Lower lobe of right lung (tissue), 2 donors: Measurements from ENCODE around the gene KIF4B. TPM values are rescaled to one million over a fixed set of nuclear protein-coding genes. Genes with fewer than 3 reads are reported as not detected.

Source experiments
- ATAC-seq, 2 donors: fragments of 200-7000 bp; cut with Tn5 transposase; one replicate each; pipeline ENCODE4 v1.9.1; 2020 to 2022; ENCODE audit warnings: mild to moderate bottlenecking in 2 of 2, moderate library complexity in 2 of 2
- DNase-seq: peaks from one replicate; pipeline ENCODE4 v3.0.0-alpha.2; 2020
- H3K27ac ChIP-seq: fragments of 200-600 bp; one replicate; pipeline ENCODE4 v1.8.0; 2022
- H3K27me3 ChIP-seq: fragments of 200-600 bp; one replicate; pipeline ENCODE4 v1.8.0; 2022; ENCODE audit warnings: low read depth
- H3K36me3 ChIP-seq: fragments of 200-600 bp; one replicate; pipeline ENCODE4 v1.8.0; 2022; ENCODE audit warnings: mild to moderate bottlenecking
- H3K4me1 ChIP-seq: fragments of 200-600 bp; one replicate; pipeline ENCODE4 v1.8.0; 2022
- H3K4me3 ChIP-seq: fragments of 200-600 bp; one replicate; pipeline ENCODE4 v1.8.0; 2022; ENCODE audit warnings: mild to moderate bottlenecking
- H3K9me3 ChIP-seq: fragments of 200-600 bp; one replicate; pipeline ENCODE4 v1.8.0; 2022
- intact Hi-C: fragments of 100-400 bp; cut with DNase I; formaldehyde crosslinking; loops from one replicate; pipeline ENCODE4 v1.11.0; 2022
- long read RNA-seq: library from polyadenylated mRNA; unstranded; transcript quantifications from one replicate; pipeline ENCODE4 v2.0.0, GENCODE V29; 2021
- total RNA-seq: library from RNA; stranded (reverse); fragmentation: NEBNext Ultra II Directional; extraction: Animal tissue kit (Norgen Biotek cat#: 25700); gene quantifications from one replicate; pipeline ENCODE4 v1.2.1, GENCODE V29; 2021
- TF ChIP-seq, protein P1 (sequence below): fragments of 200-600 bp; IDR thresholded peaks from one replicate; pipeline ENCODE4 v1.8.0; 2022; ENCODE audit warnings: antibody characterized with exemption, mild to moderate bottlenecking
- donor health status: DM: no; HTN: yes; CAD: no; lungs with severe emphysema.

Gene KIF4B, protein sequence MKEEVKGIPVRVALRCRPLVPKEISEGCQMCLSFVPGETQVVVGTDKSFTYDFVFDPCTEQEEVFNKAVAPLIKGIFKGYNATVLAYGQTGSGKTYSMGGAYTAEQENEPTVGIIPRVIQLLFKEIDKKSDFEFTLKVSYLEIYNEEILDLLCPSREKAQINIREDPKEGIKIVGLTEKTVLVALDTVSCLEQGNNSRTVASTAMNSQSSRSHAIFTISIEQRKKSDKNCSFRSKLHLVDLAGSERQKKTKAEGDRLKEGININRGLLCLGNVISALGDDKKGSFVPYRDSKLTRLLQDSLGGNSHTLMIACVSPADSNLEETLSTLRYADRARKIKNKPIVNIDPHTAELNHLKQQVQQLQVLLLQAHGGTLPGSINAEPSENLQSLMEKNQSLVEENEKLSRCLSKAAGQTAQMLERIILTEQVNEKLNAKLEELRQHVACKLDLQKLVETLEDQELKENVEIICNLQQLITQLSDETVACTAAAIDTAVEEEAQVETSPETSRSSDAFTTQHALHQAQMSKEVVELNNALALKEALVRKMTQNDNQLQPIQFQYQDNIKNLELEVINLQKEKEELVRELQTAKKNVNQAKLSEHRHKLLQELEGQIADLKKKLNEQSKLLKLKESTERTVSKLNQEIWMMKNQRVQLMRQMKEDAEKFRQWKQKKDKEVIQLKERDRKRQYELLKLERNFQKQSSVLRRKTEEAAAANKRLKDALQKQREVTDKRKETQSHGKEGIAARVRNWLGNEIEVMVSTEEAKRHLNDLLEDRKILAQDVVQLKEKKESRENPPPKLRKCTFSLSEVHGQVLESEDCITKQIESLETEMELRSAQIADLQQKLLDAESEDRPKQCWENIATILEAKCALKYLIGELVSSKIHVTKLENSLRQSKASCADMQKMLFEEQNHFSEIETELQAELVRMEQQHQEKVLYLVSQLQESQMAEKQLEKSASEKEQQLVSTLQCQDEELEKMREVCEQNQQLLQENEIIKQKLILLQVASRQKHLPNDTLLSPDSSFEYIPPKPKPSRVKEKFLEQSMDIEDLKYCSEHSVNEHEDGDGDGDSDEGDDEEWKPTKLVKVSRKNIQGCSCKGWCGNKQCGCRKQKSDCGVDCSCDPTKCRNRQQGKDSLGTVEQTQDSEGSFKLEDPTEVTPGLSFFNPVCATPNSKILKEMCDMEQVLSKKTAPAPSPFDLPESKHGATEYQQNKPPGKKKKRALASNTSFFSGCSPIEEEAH
- not detected for total RNA-seq
- long read RNA-seq = 0 reads

DNA sequence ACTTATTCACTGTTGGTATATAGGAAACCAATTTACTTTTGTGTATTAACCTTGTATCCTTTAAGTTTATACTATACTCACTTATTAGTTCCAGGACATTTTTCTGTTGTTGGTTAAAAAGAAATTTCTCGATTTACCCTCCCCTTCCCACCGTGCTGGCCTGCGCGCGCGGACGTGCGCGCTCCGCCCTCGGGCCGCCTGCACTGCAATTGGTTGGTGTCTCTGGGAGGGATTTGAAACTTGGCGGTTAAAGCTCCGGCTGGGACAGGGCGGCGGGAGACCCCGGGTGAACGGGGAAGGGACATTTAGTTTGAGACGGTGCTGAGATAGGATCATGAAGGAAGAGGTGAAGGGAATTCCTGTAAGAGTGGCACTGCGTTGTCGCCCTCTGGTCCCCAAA is at the start of gene KIF4B:
KIF4B (plus strand) TSS at position 230 of the 400 bp plus-strand sequence; CDS start at position 335, 105 bp downstream.
- H3K4me3 ChIP-seq = no peak within 1 kb of the TSS
- no peaks in the 10 kb centered on the region for H3K27me3 ChIP-seq
- intact Hi-C loops = no loop called here
- no peaks in the 10 kb centered on the region for H3K9me3 ChIP-seq
- DNase-seq (no peak), ATAC-seq (no peak)
- H3K27ac ChIP-seq = no peak within 1 kb of the TSS
- TF ChIP-seq, protein P1, sequence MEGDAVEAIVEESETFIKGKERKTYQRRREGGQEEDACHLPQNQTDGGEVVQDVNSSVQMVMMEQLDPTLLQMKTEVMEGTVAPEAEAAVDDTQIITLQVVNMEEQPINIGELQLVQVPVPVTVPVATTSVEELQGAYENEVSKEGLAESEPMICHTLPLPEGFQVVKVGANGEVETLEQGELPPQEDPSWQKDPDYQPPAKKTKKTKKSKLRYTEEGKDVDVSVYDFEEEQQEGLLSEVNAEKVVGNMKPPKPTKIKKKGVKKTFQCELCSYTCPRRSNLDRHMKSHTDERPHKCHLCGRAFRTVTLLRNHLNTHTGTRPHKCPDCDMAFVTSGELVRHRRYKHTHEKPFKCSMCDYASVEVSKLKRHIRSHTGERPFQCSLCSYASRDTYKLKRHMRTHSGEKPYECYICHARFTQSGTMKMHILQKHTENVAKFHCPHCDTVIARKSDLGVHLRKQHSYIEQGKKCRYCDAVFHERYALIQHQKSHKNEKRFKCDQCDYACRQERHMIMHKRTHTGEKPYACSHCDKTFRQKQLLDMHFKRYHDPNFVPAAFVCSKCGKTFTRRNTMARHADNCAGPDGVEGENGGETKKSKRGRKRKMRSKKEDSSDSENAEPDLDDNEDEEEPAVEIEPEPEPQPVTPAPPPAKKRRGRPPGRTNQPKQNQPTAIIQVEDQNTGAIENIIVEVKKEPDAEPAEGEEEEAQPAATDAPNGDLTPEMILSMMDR = no peak
- no peaks in the 10 kb centered on the region for H3K4me1 ChIP-seq
- no peaks in the 10 kb centered on the region for H3K36me3 ChIP-seq

DNA sequence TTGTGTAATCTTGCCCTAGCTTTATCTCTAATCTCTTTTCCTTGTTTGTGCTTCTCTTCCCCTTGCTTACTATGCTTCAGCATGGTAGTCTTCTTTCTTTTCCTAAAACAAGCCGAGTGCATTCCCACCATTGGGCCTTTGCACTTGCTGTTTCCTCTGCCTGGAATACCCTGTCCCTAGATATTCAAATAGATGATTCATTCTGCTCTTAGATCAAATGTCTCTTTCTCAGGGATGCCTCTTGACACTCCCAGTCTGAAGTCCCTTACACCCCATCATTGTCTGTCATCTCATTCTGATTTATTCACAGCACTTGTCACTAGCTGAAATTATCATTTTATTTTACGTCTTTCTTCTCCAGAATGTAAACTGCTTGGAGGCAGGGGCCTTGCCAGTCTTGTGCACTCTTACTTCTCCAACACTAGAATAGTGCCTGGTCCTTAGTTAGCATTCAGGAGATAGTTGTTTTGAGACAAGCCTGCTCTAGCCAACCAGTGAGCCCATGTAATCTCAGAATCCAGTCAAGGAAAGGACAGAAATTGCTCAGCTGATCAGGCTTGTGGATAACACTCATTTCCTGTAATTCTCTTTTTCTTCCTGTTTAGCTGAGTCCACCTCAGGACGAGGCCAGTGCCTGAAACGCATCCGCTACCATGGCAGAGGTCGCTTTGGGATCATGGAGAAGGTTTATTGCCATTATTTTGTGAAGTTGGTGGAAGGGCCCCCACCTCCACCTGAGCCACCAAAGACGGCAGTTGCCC is 47.3 kb upstream of the KIF4B start:
- no peak for DNase-seq
- Histone ChIP-seq H3K4me1 (peaks cover 17% of the 10 kb centered on the region), H3K9me3 (no peaks in the 10 kb centered on the region), H3K27ac (peak overlapping the region; percentile 56), H3K27me3 (no peaks in the 10 kb centered on the region), H3K36me3 (peaks cover 50% of the 10 kb centered on the region), H3K4me3 (peak overlapping the region; percentile 35)
- ATAC-seq = no peak
- TF ChIP-seq, protein P1 = no peak
- intact Hi-C loops = no loop called here

DNA sequence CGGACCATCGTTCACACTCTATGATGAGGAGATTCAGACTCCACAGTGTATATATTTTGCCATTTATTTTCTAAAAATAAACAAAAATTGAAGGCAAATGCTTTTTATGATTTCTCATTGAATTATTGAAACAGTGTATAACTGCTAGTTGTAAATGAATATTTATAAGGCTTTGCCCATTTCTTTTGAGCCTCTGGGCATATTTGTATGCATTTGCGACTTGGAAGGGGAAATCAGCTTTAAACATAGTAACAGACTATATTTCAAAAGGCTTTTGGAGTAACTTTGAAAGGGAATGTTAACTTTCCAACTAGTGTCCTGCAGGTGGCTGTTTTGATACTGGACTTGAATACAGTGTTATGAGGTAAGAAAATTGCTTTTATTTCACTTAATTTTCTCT is 46.7 kb upstream of the KIF4B start:
- peak overlapping the region; percentile 56 for H3K27ac ChIP-seq
- ATAC-seq (no peak), DNase-seq (no peak)
- TF ChIP-seq, protein P1 = no peak
- H3K36me3 ChIP-seq = peaks cover 44% of the 10 kb centered on the region
- intact Hi-C loops = no loop called here
- H3K9me3 ChIP-seq = no peaks in the 10 kb centered on the region
- H3K4me3 ChIP-seq = peak overlapping the region; percentile 35
- H3K4me1 ChIP-seq = peaks cover 17% of the 10 kb centered on the region
- H3K27me3 ChIP-seq = no peaks in the 10 kb centered on the region

DNA sequence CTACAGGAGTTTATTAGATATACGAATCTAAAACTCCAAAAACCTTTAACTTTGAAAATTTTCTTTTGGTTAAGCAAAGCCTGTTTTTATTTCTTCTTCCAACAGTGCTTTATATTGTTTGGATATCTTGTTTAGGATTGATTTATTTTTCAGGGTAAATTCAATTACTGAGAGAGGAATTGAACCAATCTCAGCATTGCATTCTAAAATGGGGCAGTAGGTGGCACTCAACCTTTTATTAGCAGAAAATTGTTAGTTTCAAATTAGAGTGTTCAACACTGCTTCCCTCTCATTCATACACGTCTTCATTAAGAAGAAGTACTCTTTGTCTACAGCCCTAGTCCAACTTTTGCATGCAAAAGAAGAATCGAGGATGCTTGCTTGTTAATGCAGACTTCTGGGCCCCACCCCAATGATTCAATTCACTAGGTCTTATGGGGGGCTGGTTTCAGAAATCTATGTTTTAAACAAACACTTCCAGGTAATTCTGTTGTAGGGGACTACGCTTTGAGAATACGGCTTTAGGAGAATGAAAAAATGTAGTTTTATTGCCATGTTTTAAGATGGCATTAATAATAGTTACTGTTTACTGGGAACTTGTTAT is 46.0 kb upstream of the KIF4B start:
- no peaks in the 10 kb centered on the region for H3K27me3 ChIP-seq
- H3K27ac ChIP-seq = no peak overlapping the region
- peaks cover 17% of the 10 kb centered on the region for H3K4me1 ChIP-seq
- TF ChIP-seq, protein P1 = peak; percentile 47
- H3K4me3 ChIP-seq = peak overlapping the region; percentile 35
- H3K36me3 ChIP-seq = peaks cover 39% of the 10 kb centered on the region
- no peak for ATAC-seq
- H3K9me3 ChIP-seq = no peaks in the 10 kb centered on the region
- DNase-seq = no peak
- intact Hi-C loops = no loop called here
